Stimulated activated CD8-positive, alpha-beta memory T cell treated with anti-CD3 and anti-CD28 coated beads, Interleukin-15, amount 100 ng/mL, for 1 hour (primary cell): Measurements from ENCODE around the gene FOLR2.
"Not testable (repeated sequence)": the region's sequence is repeated elsewhere in the genome, so short reads cannot be mapped to it uniquely, and the experiment has no call there.

Experiments used
- DNase-seq: peaks from one replicate; pipeline ENCODE4 v3.0.0-alpha.2; 2020; ENCODE audit warnings: low read depth

The FOLR2 gene

DNA sequence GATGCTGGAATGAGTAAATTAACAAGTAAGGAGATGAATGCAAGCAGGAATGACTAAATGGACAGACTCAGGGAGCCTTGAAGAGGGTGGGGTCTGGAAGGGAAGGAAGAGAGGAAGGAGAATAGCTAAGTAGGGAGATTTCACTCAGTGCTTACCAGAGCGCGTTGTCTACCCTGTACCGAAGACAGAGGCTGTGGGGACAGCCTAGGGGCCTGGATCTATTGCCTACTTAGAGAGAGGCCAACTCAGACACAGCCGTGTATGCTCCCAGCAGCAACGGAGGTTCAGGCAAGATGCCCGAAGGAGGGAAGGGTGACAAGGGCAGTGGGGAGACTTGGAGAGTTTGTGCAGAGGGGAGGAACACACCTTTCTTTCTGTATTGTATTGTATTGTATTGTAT is at the start of gene FOLR2:
Gene FOLR2 (plus strand): TSS at position 157 of the 400 bp plus-strand sequence. CDS start 1,791 bp downstream, outside the sequence.
- DNase-seq = no peak

DNA sequence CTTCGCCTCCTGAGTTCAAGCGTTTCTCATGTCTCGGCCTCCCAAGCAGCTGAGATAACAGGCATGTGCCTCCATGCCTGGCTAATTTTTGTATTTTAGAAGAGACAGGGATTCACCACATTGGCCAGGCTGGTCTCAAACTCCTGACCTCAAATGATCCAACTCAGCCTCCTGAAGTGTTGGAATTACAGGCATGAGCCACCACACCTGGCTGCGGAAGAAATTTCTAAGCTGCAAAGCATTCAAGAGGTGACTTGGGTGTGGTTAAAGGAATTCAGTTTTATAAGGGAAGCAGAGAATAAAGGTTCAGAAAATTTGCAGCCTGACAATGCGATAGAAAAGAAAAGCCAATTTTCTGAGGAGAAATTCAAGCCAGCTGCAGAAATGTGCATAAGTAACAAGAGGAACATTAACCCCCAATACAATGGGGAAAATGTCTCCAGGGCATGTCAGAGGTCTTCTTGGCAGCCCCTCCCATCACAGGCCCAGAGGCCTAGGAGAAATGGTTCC is 47.5 kb upstream of the FOLR2 start:
- not testable (repeated sequence) for DNase-seq

DNA sequence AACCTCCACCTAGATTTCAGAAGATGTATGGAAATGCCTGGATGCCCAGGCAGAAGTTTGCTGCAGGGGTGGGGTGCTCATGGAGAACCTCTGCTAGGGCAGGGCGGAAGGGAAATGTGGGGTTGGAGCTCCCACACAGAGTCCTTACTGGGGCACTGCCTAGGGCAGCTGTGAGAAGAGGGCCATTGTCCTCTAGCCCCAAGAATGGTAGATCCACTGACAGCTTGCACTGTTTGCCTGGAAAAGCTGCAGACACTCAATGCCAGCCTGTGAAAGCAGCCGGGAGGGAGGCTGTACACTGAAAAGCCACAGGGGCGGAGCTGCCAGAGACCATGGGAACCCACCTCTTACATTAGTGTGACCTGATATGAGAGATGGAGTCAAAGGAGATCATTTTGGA is 46.8 kb upstream of the FOLR2 start:
- DNase-seq = not testable (repeated sequence)

DNA sequence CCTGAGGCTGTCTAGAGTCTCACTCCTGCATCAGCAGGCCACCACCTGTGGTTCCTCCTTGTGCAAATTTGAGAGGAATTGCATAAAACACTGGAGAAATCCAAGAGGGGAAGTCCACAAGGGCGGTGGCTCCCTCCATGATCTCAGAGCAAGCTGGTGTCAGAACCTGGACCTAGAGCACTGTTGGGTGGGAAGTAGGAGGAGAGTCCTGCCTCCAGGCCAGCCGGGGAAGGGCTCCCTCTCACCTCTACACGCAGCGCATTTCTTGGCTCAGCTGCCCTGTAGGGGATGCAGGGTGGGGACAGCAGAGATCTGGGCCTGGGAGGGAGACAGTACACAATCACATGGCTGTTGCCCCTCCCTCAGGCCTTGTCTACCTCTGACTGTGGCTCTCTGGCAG is 44.6 kb upstream of the FOLR2 start:
- not testable (repeated sequence) for DNase-seq

DNA sequence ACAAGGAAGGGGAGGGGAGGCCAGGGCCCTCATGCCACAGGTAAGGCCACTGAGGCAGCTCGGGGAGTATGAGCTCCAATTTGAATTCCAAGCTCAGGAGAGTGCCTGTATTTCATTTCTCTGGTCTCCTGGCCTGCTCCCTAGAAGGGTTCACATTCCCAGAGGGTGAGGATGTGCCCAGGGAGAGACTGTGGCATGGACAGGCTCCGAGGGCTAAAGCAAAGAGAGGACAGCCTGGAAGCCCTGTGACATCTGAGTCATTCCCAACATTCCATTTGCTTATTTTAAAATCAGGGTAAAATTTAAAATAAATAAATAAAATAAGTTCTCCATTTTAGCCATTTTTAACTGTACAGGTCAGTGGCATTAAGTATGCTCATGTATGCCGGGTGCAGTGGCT is 43.3 kb upstream of the FOLR2 start:
- no peak for DNase-seq

DNA sequence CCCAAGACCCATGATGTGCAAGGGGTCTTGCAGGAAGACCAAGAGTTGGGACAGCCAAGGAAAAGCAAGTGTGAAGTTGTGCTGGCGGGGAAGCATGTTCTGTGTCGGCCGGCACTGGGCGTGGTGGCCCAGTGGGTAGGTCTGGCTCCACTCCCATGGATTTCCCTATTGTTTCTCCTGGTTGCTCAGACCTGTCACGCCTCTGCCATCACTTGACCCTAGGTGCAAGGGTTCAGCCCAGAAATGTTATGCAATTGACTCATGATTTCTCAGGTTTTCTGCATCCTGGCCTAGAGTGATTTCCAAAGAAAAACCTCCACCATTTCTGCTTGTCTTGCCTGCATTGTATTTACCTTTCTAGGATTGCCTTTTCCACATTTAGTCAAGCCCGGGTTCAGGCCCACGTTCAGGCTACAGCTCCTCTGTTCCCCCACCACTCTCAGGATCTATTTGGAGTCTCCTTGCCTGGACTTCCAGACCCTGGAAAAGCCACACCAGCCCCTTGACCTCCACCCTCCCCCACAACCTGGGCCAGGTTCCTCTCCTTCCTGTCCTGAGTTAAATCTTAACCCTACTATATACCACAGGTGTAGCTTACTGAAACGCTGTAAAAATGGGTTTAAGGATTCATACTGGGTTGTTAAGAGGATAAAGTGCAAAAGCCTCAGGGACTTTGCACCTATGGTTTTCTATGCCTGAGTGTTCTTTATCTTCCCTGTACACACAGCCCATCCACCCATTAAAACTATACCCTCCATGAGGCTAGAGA is 42.1 kb upstream of the FOLR2 start:
- DNase-seq = no peak

DNA sequence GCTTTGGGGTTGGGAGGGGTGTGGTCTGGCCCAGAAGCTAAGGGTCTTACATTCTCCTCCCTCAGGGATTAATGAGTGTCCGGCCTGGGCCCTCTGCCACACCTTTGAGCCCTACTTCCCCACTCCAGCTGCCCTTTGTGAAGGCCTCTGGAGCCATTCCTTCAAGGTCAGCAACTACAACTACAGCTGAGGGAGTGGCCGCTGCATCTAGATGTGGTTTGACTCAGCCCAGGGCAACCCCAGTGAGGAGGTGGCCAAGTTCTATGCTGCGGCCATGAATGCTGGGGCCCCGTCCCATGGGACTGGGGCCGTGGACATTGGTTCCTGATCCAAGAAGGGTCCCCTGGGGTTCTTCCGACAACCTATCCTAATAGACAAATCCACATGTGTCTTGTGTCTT is 38.9 kb upstream of the FOLR2 start:
- DNase-seq = no peak

DNA sequence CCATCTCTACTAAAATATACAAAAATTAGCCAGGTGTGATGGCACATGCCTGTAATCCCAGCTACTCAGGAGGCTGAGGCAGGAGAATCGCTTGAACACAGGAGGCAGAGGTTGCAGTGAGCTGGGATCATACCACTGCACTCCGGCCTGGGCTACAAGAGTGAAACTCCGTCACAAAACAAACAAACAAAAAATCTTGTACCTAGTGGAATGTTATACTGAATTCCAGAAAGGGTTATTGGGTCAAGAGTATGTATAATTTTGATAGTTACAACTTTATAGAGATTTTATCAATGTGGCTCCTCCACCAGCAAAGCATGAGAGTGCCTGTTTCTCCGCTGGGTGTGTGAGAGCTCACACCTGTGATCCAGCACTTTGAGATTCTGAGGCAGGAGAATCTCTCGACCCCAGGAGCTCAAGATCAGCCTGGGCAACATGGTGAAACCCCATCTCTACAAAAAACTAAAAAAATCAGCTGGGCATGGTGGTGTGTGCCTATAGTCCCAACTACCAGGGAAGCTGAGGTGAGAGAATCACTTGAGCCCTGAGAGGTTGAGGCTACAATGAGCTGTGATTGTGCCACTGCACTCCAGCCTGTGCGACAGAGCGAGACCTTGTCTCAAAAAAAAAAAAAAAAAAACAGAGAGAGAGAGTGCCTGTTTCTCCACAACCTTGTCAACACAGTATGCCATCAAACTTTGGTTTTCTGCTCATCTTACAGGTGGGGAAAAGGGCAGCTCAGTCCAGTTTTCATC is 37.4 kb upstream of the FOLR2 start:
- no peak for DNase-seq

DNA sequence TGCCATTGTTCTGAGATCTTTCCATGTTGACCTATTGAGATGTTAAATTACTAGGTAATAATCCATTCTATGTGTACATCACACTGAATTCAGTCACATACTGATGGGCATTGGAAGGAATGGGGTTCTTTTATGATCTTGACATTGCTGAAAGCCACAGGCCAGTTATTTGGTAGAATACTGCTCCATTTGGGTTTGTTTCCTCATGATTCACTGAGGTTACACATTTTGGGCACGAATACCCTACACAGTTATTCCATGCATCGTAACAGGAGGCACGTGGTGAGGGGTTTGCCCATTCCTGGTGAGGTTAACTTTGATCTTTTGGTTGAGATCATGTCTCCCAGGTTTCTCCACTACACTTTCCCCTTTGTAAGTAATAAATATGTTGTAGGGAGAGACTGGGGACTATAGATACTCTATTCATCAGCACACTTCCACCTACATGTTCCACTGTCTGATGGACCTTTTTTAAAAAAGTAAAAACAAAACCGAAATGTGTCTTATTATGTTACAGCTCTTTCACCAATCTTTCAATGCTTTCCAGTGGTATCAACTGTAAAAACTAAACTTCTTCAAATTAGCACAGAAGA is 36.7 kb upstream of the FOLR2 start:
- DNase-seq = no peak

DNA sequence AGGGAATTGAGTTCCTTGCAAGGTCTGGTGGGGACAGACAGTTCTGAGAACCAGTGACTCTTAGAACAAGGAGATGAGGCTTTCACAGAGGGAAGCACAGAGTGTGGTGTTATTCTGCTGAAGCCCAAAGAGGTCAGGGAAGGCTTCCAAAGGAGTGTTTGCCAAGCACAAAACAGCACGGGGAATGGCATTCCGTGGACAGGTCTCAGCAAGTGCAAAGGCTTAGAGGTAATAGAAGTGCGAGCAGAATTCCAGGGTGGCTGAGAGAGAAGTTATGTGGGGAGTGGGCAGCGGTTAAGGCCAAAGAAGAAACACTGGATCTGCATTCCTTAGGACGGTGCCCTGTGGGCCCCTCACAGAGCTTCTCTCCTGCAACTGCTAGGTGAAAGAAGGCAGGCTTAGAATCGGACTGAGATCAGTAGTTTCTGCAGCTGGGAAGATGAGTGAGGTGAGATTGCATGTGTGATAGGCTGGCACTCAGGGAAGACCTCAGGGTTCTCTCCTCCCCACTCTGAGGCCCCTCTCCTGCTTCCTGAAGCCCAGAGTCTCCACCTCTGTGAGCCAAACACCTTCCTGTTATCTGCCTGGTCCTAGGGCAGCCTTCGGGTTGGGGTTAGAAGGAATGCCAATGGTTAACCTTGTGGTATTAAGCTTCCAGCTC is 35.6 kb upstream of the FOLR2 start:
- DNase-seq = not testable (repeated sequence)

DNA sequence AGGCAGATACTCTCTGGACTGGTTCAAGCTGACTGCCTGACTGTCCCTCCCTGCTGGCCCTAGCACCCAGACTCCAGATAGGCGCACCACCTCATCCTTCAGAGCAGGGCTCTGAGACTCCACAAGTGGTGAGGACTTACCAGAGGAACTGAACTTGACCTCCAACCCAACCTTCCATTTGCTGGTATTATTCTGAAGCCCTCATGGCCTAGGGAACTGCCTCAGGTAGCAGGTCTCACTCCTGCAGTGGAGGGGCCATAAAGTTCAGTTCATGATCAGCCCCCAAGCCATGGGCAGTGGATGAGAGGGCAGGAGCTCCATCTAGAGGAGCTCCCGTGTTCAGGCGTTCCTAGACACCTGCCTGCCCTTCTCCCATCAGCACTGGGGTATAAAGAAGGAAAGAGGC is 35.0 kb upstream of the FOLR2 start:
- DNase-seq = not testable (repeated sequence)

DNA sequence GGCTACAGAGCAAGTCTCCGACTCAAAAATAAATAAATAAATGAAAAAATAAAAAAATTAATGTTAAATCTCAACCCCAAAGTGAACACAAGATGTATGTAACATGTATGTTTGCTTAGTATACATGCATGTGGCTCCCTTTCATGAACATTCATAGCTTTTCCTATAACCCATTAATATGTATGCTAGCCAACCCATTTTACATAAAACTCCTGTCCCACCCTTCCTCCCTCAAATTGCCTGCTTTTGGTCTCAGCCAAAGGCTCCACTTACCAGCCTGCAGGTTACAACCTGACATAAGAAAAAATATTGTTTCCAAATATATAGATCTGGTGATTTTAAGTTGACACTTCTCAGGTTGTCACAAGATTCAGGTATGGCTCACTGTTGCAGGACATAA is 28.3 kb upstream of the FOLR2 start:
- no peak for DNase-seq

DNA sequence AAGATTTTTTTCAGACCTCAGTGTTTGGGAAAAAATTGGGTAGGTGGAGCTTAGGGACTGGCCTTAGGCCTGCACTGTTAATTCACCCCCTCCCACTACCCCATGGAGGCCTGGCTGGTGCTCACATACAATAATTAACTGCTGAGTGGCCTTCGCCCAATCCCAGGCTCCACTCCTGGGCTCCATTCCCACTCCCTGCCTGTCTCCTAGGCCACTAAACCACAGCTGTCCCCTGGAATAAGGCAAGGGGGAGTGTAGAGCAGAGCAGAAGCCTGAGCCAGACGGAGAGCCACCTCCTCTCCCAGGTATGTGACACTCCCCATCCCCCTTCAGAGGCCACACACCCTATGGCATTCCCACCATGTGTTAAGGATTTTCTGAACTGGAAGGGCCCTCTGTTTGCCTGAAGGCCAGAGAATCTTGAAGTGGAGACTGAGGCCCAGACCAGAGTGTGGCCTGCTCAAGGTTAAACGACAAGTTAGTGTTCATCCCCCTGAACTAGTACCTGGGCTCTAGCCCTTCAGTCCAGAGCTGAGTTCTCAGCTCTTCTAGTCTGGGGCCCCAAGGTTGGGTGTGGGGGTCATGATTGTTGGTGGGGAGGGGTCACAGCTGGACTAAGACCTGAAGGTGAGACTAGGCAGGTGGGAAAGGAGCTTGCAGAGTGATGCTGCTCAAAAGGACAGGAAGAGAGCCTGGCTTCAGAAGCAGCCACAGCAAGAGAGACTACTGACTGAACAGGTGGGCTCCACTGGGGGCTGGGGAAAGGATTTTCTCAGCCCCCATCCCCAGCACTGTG is 26.9 kb upstream of the FOLR2 start:
- no peak for DNase-seq

DNA sequence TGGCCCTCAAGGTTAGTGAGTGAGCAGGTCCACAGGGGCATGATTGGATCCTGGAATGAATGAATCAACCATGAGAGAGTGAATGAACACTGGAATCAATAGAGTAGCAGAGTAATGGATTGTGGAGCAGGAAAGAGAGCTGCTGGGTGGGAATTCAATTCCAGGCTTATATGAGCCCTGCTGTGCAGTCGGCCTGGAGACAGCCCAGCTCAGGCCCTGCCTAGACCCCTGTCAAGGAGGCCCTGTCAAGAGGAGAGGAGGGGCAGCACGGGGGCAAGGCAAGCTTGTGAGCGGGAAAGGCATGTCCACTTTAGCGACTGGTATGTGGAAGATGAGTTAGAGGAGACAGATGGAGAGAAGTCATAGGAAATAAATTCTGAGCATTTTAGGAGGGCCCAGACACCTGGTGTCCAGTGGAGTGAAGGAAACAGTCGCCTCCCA is 25.9 kb upstream of the FOLR2 start:
- DNase-seq = no peak

DNA sequence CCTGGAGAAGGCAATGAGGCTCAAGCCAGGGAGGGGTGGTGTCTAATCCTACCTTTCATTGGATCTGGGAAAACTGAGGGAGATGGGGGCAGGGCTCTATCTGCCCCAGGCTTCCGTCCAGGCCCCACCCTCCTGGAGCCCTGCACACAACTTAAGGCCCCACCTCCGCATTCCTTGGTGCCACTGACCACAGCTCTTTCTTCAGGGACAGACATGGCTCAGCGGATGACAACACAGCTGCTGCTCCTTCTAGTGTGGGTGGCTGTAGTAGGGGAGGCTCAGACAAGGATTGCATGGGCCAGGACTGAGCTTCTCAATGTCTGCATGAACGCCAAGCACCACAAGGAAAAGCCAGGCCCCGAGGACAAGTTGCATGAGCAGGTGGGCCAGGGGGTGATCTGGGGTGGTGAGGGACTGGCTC is 24.6 kb upstream of the FOLR2 start, which contains the start of gene FOLR1:
Gene FOLR1 (plus strand): TSS at position 180 of the 421 bp plus-strand sequence. CDS start 34 bp downstream, at position 214.
- no peak for DNase-seq

DNA sequence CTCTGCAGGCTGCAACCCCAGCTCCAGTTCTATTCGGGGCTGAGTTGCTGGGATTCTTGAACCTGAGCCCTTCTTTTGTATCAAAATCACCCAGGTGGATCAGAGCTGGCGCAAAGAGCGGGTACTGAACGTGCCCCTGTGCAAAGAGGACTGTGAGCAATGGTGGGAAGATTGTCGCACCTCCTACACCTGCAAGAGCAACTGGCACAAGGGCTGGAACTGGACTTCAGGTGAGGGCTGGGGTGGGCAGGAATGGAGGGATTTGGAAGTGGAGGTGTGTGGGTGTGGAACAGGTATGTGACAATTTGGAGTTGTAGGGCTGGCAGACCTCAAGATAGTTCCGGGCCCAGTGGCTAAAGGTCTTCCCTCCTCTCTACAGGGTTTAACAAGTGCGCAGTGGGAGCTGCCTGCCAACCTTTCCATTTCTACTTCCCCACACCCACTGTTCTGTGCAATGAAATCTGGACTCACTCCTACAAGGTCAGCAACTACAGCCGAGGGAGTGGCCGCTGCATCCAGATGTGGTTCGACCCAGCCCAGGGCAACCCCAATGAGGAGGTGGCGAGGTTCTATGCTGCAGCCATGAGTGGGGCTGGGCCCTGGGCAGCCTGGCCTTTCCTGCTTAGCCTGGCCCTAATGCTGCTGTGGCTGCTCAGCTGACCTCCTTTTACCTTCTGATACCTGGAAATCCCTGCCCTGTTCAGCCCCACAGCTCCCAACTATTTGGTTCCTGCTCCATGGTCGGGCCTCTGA is 20.9 kb upstream of the FOLR2 start:
- no peak for DNase-seq

DNA sequence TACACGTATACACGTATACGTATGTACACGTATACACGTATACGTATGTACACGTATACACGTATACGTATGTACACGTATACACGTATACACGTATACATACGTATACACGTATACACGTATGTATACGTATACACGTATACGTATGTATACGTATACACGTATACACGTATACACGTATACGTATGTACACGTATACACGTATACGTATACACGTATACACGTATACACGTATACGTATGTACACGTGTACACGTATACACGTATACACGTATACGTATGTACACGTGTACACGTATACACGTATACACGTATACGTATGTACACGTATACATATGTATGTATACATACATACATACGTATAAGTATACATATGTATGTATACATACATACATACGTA is 15.1 kb upstream of the FOLR2 start:
- not testable (repeated sequence) for DNase-seq

DNA sequence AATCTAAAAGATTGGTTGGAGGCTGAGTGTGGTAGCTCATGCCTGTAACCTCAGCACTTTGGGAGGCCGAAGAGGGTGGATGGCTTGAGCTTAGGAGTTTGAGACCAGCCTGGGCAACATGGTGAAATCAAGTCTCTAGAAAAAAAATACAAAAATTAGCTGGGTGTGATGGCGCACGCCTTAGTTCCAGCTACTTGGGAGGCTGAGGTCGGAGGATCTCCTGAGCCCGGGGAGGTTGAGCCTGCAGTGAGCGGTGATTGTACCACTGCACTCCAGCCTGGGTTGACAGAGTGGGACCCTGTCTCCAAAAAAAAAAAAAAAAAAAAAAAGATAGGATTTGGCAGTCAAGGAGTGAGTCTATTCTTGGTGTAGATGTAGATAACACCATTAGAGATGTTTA is 14.0 kb upstream of the FOLR2 start:
- DNase-seq = no peak

DNA sequence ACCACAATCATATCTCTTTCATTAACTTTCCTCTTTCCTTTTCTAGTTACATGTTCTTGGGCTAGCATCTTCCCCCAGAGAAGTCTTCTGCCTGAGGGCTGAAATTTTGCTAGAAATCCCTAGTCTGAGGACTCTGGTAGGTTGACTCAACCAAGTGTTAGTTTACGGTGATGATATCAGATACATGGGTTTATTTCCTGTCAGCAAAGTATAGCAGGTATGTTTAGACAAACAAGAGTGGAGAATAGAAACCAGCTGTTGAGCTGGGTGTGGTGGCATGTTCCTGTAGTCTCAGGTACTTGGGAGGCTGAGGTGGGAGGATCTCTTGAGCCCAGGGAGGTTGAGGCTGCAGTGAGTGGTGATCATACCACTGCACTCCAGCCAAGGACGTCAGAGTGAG is 13.4 kb upstream of the FOLR2 start:
- DNase-seq = no peak

DNA sequence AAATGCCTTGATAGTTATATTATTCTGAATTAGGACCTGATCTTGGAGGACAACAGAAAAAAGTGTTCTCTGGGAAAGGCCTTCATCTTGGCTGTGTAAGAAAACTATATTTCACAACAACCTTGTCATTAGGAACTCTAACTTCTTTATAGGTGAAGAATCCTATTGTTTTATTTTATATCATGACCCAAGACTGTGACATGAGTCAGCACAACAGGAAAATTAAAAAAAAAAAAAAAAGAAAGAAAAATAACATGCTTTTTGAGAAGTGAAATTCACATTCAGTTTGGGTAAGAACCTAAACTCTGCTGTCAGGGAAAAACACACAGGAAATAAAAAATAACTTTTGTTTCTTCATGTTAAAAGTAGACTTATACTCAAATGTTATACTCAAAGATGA is 11.7 kb upstream of the FOLR2 start:
- DNase-seq = no peak

DNA sequence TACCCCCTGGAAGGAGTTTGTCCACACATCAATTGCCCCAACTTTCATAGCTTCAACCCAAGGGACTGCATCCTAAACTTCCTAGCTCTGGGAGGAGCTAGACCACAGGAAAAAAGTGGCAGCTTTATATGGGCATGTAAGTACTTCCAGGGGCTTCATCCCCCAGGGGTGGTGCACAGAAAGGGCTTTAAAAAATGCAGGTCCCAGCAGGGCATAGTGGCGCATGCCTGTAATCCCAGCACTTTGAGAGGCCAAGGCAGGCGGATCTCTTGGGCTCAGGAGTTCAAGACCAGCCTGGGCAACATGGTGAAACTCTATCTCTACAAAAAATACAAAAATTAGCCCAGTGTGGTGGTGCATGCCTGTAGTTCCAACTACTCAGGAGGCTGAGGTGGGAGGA is 9.8 kb upstream of the FOLR2 start:
- not testable (repeated sequence) for DNase-seq
